HepG2 (cell line): Measurements from ENCODE around the gene BACH2. TPM values are rescaled to one million over a fixed set of nuclear protein-coding genes. Genes with fewer than 3 reads are reported as not detected.

Source experiments
- ATAC-seq: fragments of 200-7000 bp; cut with Tn5 transposase; 3 replicates; pipeline ENCODE4 v1.9.1; 2020; ENCODE audit warnings: mild to moderate bottlenecking, moderate library complexity
- BruUV-seq: library from RNA; stranded (reverse); fragments of 400-500 nt; replicated peaks from 2 replicates; lab custom pipeline; 2021; lab: Mats Ljungman, UMichigan
- CTCF ChIA-PET: fragments of 300-600 bp; formaldehyde crosslinking; extraction: SDS; loops from one replicate; lab custom pipeline; 2021; ENCODE audit warnings: low total read pairs, inconsistent platforms, low intra/inter-chr PET ratio; lab: Yijun Ruan, JAX
- POLR2A ChIA-PET: fragments of 350-600 bp; sonication (Branson Sonifier 250); formaldehyde crosslinking; loops from one replicate; lab custom pipeline; 2020; ENCODE audit warnings: antibody characterized with exemption, inconsistent platforms; lab: Yijun Ruan, JAX
- DNase-seq: peaks from one replicate; pipeline ENCODE4 v3.0.0-alpha.2; 2015; ENCODE audit warnings: low spot score
- FAIRE-seq: peaks from 3 replicates; lab custom pipeline; 2011; peaks lifted over from hg19 to GRCh38; lab: Jason Lieb, UNC
- H2AFZ ChIP-seq: one replicate; pipeline ENCODE4 v1.6.1; 2011; ENCODE audit warnings: low read length, inconsistent platforms
- H3K27ac ChIP-seq: fragments of 300-600 bp; 3 replicates; pipeline ENCODE4 v1.8.0; 2011; ENCODE audit warnings: mixed run types, mild to moderate bottlenecking, mixed read lengths, low read length, inconsistent platforms; ENCODE audit not compliant: insufficient read depth; ENCODE audit errors: extremely low read length
- H3K27me3 ChIP-seq, 2 experiments: fragments of 200-600 bp in 1 of 2; 2 replicates in 1 of 2; 3 replicates in 1 of 2; pipeline versions ENCODE4 v1.6.0 to v1.8.0; 2011; ENCODE audit warnings: low read length in 2 of 2, mild to moderate bottlenecking in 2 of 2, moderate library complexity in 2 of 2, inconsistent platforms in 1 of 2; ENCODE audit not compliant: insufficient read depth in 2 of 2, control insufficient read depth in 1 of 2
- H3K36me3 ChIP-seq, 2 experiments: fragments of 200-600 bp in 1 of 2; replicated peaks in 1 of 2; 2 replicates in 1 of 2; 3 replicates in 1 of 2; pipeline versions ENCODE4 v1.5.1 to v1.8.0; 2011; ENCODE audit warnings: low read length in 2 of 2, inconsistent platforms in 1 of 2; ENCODE audit not compliant: insufficient read depth in 2 of 2, control insufficient read depth in 1 of 2
- H3K4me1 ChIP-seq: 2 replicates; pipeline ENCODE4 v1.5.1; 2012; ENCODE audit warnings: low read length, inconsistent platforms; ENCODE audit not compliant: insufficient read depth
- H3K4me2 ChIP-seq: 2 replicates; pipeline ENCODE4 v1.6.0; 2011; ENCODE audit warnings: low read depth, low read length, inconsistent platforms
- H3K4me3 ChIP-seq, 3 experiments: fragments of 200-600 bp in 1 of 3; sonication (generic), shearing (Covaris generic) in 1 of 3; replicated peaks in 1 of 3; 2 replicates each; pipeline ENCODE4 v1.5.1; 2011 to 2016; ENCODE audit warnings: low read length in 3 of 3, inconsistent platforms in 2 of 3, low read depth in 2 of 3, mild to moderate bottlenecking in 2 of 3, control low read depth in 1 of 3, mixed read lengths in 1 of 3; ENCODE audit not compliant: insufficient read depth in 1 of 3
- H3K79me2 ChIP-seq: one replicate; pipeline ENCODE4 v1.6.1; 2011; ENCODE audit warnings: low read length, inconsistent platforms; ENCODE audit not compliant: insufficient read depth
- H3K9ac ChIP-seq: 2 replicates; pipeline ENCODE4 v1.6.0; 2011; ENCODE audit warnings: mild to moderate bottlenecking, low read depth, low read length, inconsistent platforms; ENCODE audit not compliant: insufficient read depth
- H3K9me3 ChIP-seq: 2 replicates; pipeline ENCODE4 v1.5.1; 2012; ENCODE audit warnings: mild to moderate bottlenecking, low read length
- H4K20me1 ChIP-seq: 2 replicates; pipeline ENCODE4 v1.6.0; 2011; ENCODE audit warnings: inconsistent platforms, mild to moderate bottlenecking, low read length, moderate library complexity; ENCODE audit not compliant: insufficient read depth
- E2F2 ChIP-seq: sonication (generic); formaldehyde crosslinking; IDR thresholded peaks from 2 replicates; pipeline ENCODE4 v1.4.0; 2020; ENCODE audit warnings: missing genetic modification reagents, borderline replicate concordance
- EED ChIP-seq: sonication (generic); formaldehyde crosslinking; IDR thresholded peaks from 2 replicates; pipeline ENCODE4 v1.5.0; 2020; ENCODE audit warnings: mild to moderate bottlenecking, missing genetic modification reagents
- KDM2A ChIP-seq: sonication (generic); formaldehyde crosslinking; IDR thresholded peaks from 2 replicates; pipeline ENCODE4 v1.4.0; 2020; ENCODE audit warnings: low read depth, missing genetic modification reagents, borderline replicate concordance
- KLF11 ChIP-seq: IDR thresholded peaks from 2 replicates; pipeline ENCODE4 v1.6.1; 2016; ENCODE audit warnings: missing compliant biosample characterization
- KLF12 ChIP-seq: sonication (generic); formaldehyde crosslinking; IDR thresholded peaks from 2 replicates; pipeline ENCODE4 v1.4.0; 2020; ENCODE audit warnings: missing genetic modification reagents, borderline replicate concordance
- NONO ChIP-seq, 2 experiments: fragments of 450-650 bp in 1 of 2; sonication (generic) in 1 of 2; formaldehyde crosslinking in 1 of 2; IDR thresholded peaks in 1 of 2; conservative IDR thresholded peaks in 1 of 2; 2 replicates each; pipeline versions ENCODE4 v1.6.1 to v1.8.0; 2017 to 2022; ENCODE audit warnings: mild to moderate bottlenecking in 1 of 2, missing genetic modification reagents in 1 of 2, moderate library complexity in 1 of 2
- RAD51 ChIP-seq: fragments of 450-650 bp; IDR thresholded peaks from 2 replicates; pipeline ENCODE4 v1.6.1; 2016; ENCODE audit warnings: borderline replicate concordance
- RNF2 ChIP-seq: fragments of 450-650 bp; conservative IDR thresholded peaks from 2 replicates; pipeline ENCODE4 v1.6.1; 2016; ENCODE audit warnings: low read depth
- RORA ChIP-seq: sonication (generic); formaldehyde crosslinking; IDR thresholded peaks from 2 replicates; pipeline ENCODE4 v1.5.0; 2020; ENCODE audit warnings: mild to moderate bottlenecking, missing genetic modification reagents, moderate library complexity
- ZNF317 ChIP-seq: sonication (generic); formaldehyde crosslinking; IDR thresholded peaks from 2 replicates; pipeline ENCODE4 v1.5.0; 2020; ENCODE audit warnings: mild to moderate bottlenecking, missing genetic modification reagents
- ZNF501 ChIP-seq: sonication (generic); formaldehyde crosslinking; IDR thresholded peaks from 2 replicates; pipeline ENCODE4 v1.5.1; 2020; ENCODE audit warnings: mild to moderate bottlenecking, moderate library complexity, missing genetic modification reagents
- ZNF800 ChIP-seq: sonication (generic); formaldehyde crosslinking; IDR thresholded peaks from 2 replicates; pipeline ENCODE4 v1.4.0; 2020; ENCODE audit warnings: missing genetic modification reagents
- ZNF841 ChIP-seq: sonication (generic); formaldehyde crosslinking; IDR thresholded peaks from 2 replicates; pipeline ENCODE4 v1.8.1; 2023; ENCODE audit warnings: missing genetic modification reagents, borderline replicate concordance
- WGBS: methylation state at CpG from one replicate; pipeline ENCODE4 v1.1.6; 2017; ENCODE audit warnings: low lambda C conversion rate; 5-methylcytosine and 5-hydroxymethylcytosine counted together
- in situ Hi-C: cut with HindIII; loops from 2 replicates; pipeline ENCODE4 v1.10.0; 2017; ENCODE audit warnings: low pct_unique_long_range_greater_than_20kb; ENCODE audit not compliant: extremely low pct_ligation_motif_present
- intact Hi-C: fragments of 100-400 bp; cut with micrococcal nuclease; formaldehyde crosslinking; loops from one replicate; pipeline ENCODE4 v1.10.0; 2022; ENCODE audit not compliant: unreplicated experiment
- polyA plus RNA-seq, 8 experiments: library from polyadenylated mRNA; depleted of rRNA in 3 of 8; stranded (reverse) in 7 of 8; unstranded in 1 of 8; fragments of >200 nt; fragmentation: Illumina TruSeq in 4 of 8; extraction: Trizol in 4 of 8; gene quantifications; 2 replicates each; pipeline versions ENCODE4 v1.2.1 to v1.2.3, GENCODE V29; 2011 to 2016; ENCODE audit warnings: low read depth in 4 of 8, missing spikeins in 1 of 8, mixed read lengths in 1 of 8; ENCODE audit not compliant: insufficient read depth in 1 of 8
- total RNA-seq, 5 experiments: library from RNA; depleted of rRNA; stranded (reverse); fragments of >200 nt; fragmentation: Illumina TruSeq; extraction: Trizol; gene quantifications; 2 replicates each; pipeline ENCODE4 v1.2.3, GENCODE V29; 2016; ENCODE audit warnings: low read depth in 1 of 5
- TF ChIP-seq, protein P1 (sequence below): sonication (generic); formaldehyde crosslinking; IDR thresholded peaks from 2 replicates; pipeline ENCODE4 v1.5.1; 2020; ENCODE audit warnings: mild to moderate bottlenecking, missing genetic modification reagents, borderline replicate concordance
- TF ChIP-seq, protein P2 (sequence below): sonication (generic); formaldehyde crosslinking; IDR thresholded peaks from 2 replicates; pipeline ENCODE4 v1.5.0; 2020; ENCODE audit warnings: missing genetic modification reagents, mild to moderate bottlenecking, borderline replicate concordance

The BACH2 gene
- total and polyA plus RNA-seq, 2 of the 13 experiments (the other 11 are each of a cell fraction or from before 2014, with no cell fraction given) = 0.01 TPM; not detected in 1

DNA sequence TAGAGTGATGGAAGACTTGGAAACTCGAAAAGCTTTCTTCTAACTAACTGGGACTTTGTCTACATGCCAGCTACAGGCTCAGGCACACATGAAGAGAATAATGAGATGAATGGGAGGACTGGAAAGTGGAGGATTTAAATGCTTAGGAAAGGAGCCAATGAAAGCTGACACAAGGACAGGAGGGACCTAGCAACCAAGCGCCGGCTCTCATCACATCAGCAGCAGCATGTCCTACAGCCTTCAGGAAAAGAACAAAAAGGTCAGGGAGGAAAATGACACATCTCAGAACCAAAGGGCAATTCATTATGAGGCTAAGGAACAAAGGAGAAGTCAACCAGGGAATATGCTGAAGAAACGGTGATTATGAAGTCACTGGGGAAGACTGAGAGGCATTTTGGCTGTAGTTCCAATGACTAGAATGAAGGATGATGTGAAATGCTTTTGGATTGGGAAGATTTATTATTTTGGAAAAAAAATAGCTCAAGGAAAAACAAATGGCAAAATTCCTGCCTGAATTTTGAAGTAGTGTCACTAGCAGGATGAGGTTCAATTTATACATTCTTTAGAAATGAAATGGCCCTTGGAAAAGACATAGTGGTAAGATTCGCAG lies 5.7 kb downstream of the BACH2 start:
- WGBS = 28% methylated on average over 5 of the region's 5 CpGs
- ChIA-PET CTCF (no interaction called here), POLR2A (no interaction called here)
- BruUV-seq = no TSS peak
- Histone ChIP-seq H3K4me3 (no peak overlapping the region), H3K27me3 (peaks cover 8 to 55% of the 10 kb centered on the region in 2 experiments), H3K9ac (no peak overlapping the region), H3K9me3 (peaks cover 14% of the 10 kb centered on the region), H3K4me2 (no peak overlapping the region), H3K79me2 (no peaks in the 10 kb centered on the region), H3K27ac (no peak overlapping the region), H2AFZ (no peak overlapping the region), H4K20me1 (no peaks in the 10 kb centered on the region), H3K36me3 (no peaks in the 10 kb centered on the region), H3K4me1 (peaks cover 9% of the 10 kb centered on the region)
- intact Hi-C loops (loop anchor here (2.0 to 5.0 kb wide), 2 partner anchors 70 to 349 kb away; no protein-coding TSS in a partner anchor), in situ Hi-C loops (loop anchor here (25.0 kb wide), 1 partner anchor 196 kb away; no protein-coding TSS in a partner anchor)
- TF ChIP-seq RORA (CRISPR knock-in tag) (no peak), NONO (IDR thresholded peaks at IDR 0.05) (no peak), NONO (CRISPR knock-in tag; conservative IDR thresholded peaks at IDR 0.05) (no peak), KDM2A (CRISPR knock-in tag) (no peak), KLF11 (no peak), ZNF501 (no peak), E2F2 (no peak), ZNF800 (CRISPR knock-in tag) (no peak), KLF12 (CRISPR knock-in tag) (no peak), ZNF841 (no peak), RNF2 (no peak), ZNF317 (CRISPR knock-in tag) (no peak), RAD51 (no peak), EED (no peak)
- TF ChIP-seq, protein P1, sequence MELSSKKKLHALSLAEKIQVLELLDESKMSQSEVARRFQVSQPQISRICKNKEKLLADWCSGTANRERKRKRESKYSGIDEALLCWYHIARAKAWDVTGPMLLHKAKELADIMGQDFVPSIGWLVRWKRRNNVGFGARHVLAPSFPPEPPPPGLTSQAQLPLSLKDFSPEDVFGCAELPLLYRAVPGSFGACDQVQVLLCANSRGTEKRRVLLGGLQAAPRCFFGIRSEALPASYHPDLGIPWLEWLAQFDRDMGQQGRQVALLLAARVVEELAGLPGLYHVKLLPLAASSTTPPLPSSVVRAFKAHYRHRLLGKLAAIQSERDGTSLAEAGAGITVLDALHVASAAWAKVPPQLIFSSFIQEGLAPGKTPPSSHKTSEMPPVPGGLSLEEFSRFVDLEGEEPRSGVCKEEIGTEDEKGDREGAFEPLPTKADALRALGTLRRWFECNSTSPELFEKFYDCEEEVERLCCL (CRISPR knock-in tag) = no peak
- TF ChIP-seq, protein P2, sequence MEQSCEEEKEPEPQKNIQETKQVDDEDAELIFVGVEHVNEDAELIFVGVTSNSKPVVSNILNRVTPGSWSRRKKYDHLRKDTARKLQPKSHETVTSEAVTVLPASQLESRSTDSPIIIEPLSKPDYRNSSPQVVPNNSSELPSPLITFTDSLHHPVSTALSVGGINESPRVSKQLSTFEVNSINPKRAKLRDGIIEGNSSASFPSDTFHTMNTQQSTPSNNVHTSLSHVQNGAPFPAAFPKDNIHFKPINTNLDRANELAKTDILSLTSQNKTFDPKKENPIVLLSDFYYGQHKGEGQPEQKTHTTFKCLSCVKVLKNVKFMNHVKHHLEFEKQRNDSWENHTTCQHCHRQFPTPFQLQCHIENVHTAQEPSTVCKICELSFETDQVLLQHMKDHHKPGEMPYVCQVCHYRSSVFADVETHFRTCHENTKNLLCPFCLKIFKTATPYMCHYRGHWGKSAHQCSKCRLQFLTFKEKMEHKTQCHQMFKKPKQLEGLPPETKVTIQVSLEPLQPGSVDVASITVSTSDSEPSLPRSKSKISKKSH (CRISPR knock-in tag) = no peak
- FAIRE-seq = no peak
- DNase-seq = no peak
- no peak for ATAC-seq
